GF-D8 (cell line): ENCODE results near the gene SCG3.
"Not testable (repeated sequence)": the region's sequence is repeated elsewhere in the genome, so short reads cannot be mapped to it uniquely, and the experiment has no call there.

Experiments used
- DNase-seq: peaks from one replicate; lab custom pipeline; 2025; lab: John Stamatoyannopoulos, UW

SCG3 gene

DNA sequence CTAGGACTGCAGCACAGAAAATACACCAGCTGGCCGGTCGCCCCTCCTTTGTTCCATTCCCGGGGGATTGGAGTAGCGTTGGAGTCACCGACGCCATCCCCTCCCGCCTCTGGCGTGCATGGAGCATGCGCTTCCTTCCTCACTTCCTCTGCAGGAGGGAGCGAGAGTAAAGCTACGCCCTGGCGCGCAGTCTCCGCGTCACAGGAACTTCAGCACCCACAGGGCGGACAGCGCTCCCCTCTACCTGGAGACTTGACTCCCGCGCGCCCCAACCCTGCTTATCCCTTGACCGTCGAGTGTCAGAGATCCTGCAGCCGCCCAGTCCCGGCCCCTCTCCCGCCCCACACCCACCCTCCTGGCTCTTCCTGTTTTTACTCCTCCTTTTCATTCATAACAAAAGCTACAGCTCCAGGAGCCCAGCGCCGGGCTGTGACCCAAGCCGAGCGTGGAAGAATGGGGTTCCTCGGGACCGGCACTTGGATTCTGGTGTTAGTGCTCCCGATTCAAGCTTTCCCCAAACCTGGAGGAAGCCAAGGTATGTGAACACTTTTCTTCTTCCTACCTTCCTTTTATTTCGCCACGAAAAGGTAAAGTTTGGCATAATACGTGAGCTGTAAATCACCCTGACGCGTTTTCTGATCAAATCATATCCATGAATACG lies at the start of gene SCG3:
Gene SCG3, plus strand, starts transcription at position 201 of the 661 bp plus-strand sequence. Its CDS starts 253 bp downstream, at position 454.
- DNase-seq, result no peak

- peak; percentile 47 for DNase-seq
Observed at GRCh38 chr15:51634591-51635198, 46.6 kb upstream of the SCG3 start.

DNA sequence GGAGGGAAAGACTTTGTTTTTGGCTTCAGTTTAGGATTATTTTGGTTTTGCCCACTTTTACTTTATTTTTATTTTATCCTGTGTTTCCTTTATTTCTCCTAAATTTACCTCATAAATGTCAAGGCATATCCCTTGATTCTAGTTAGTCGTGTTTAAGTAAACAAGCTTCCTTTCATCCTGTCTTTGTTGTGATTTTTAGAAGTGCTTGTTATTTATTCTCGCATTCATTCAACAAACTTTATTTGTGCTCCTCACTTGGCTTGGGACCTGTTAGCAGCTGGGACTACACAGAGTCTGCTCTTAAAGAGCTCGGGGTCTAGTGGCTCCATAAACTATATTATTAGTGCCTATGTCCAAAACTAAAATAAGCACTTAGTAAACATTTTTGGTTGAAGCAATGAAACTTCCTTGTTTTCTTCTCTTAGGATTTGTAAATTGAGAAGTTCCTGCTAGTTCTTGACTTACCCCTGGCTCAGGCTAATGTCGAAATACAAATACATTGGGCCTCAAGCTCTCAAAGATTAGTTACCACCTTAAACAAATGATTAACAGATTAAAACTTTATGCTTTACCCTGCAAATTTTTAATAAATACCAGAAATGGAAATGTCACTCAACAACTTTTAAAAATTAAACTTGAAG lies 39.7 kb upstream of the SCG3 start:
- no peak for DNase-seq

DNA sequence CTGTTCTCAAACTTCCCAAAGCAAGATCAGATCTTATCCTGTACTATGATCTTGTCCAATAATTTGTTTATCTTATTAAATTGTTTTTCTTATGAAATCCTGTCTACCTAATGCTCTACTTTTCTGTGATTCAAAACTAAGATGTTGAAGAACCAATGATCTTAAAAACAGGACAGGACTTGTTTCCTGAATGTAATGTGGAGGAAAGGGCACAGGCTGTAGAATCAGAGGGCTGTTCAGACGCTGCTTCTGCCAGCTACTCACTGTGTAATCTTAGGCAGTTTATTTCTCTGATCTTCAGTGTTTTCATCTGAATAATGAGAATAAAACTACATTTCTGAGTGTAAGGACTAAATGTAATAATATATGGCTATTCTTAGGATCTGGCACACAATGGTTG lies 38.6 kb upstream of the SCG3 start:
- no peak for DNase-seq

GRCh38 chr15:51647128-51647562 lies 34.2 kb upstream of the SCG3 start:
- peak; percentile 67 for DNase-seq

DNA sequence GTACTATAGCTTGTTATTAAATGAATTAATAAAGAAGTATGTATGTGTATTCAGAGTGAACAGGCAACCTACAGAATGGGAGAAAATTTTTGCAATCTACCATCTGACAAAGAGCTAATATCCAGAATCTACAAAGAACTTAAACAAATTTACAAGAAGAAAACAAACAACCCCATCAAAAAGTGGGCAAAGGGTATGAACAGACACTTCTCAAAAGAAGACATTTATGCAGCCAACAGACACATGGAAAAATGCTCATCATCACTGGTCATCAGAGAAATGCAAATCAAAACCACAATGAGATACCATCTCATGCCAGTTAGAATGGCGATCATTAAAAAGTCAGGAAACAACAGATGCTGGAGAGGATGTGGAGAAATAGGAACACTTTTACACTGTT lies 33.2 kb upstream of the SCG3 start:
- not testable (repeated sequence) for DNase-seq

- not testable (repeated sequence) for DNase-seq
Observed at GRCh38 chr15:51648643-51649042, 32.7 kb upstream of the SCG3 start.

GRCh38 chr15:51649659-51650521 lies 31.4 kb upstream of the SCG3 start:
- DNase-seq, result peak; percentile 37

DNA sequence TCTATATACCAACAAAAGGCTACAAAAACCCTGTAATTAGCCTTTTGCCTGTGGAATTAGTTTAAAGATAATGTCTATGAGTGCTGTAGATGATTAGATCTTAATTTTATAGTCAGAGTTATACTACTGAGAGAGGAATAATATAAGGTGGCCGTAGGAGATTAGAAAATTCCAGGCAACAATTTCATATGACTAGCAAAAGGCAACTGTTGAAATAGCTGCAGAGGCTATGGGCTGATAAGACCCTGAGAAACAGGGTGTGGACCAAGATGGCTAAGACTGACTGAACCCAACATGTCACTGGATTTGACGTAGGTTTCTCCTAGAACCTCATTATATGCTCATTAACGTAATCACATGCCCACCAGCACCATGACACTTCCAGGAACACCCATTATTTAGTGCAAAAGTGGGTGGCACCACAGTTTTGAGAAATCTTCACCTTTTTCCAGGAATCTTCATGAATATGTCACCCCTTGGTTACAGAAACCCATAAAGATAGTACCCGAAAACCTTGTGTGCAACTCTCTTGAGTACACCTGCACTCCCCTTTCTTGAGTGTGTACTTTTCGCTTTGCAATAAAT lies 29.1 kb upstream of the SCG3 start:
- no peak for DNase-seq

DNA sequence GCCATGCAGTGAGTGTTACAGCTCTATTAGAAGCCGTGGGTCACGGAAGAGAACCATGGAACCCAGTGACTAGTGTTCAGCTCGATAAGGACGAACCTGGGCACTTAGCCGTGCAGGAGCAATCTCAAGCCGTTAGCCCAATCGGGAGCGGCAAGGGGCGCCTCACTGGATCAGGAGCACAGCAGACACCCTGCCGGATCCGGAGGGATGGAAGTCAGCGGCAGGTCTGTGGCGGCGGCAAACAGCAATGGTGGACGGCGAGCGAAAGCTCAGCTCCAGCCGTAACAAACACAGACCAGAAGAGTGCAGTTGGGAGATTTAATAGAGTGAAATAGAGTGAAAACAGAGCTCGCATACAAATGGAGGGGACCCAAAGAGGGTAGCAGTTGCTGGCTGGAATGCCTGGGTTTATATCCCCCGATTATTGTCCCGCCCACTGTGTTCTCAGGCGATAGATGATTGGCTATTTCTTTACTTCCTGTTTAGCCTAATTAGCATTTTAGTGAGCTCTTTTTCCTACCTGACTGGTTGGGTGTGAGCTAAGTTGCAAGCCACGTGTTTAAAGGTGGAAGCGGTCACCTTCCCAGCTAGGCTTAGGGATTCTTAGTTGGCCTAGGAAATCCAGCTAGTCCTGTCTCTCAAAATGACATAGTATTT lies 25.8 kb upstream of the SCG3 start:
- not testable (repeated sequence) for DNase-seq

GRCh38 chr15:51658664-51659063 lies 22.6 kb upstream of the SCG3 start:
- no peak for DNase-seq

DNA sequence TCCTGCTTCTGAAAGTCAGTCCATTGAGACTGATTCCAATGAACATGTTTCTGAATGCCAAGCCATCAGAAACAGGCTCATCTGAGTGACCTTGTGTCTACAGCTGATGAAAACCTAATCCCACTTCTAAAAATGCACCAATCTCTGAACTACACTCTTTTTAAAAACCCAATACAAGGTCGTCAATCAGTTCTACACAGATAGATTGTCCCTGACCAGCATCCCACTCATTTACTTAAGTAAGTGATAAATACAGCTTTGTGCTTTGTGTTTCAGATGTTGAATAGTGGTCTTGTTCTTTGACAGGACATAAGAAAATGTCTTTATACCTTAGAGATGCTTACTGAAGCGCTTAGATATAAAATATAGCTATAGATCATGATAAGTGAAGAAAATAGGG lies 20.2 kb upstream of the SCG3 start:
- no peak for DNase-seq

- no peak for DNase-seq
Observed at GRCh38 chr15:51667478-51667877, 13.8 kb upstream of the SCG3 start.

DNA sequence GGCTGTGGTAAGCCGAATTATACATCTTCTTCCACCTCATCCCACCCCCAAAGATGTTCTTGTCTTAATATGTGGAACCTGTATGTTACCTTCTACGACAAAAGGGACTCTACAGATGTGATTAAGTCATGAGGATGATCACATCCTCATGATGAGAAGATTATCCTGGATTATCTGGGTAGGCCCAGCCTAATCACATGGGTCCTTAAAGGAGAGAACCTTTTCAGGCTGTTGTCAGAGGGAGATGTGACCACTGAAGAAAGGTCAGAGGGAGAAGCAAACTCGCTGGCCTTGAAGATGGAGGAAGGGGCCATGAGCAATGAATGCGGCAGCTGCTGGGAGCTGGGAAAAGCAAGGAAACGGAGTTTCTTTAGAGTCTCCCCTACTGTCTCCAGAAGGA lies 12.9 kb upstream of the SCG3 start:
- no peak for DNase-seq

DNA sequence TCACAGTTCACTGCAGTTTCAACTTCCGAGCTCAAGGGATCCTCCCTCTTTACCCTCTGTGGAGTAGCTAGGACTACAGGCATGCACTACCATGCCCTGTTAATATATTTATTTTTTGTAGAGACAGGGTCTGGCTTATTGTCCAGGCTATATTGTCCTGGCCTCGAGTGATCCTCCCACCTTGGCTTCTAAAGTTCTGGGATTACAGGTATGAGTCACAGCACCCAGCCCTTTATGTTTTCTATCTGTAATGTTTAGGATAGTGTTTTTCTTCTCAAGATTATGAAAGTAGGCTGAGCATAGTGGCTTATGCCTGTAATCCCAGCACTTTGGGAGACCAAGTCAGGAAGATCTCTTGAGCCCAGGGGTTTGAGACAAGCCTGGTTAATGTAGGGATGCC lies 11.9 kb upstream of the SCG3 start:
- DNase-seq, result no peak

GRCh38 chr15:51672155-51672687 lies 9.1 kb upstream of the SCG3 start:
- DNase-seq, result no peak

DNA sequence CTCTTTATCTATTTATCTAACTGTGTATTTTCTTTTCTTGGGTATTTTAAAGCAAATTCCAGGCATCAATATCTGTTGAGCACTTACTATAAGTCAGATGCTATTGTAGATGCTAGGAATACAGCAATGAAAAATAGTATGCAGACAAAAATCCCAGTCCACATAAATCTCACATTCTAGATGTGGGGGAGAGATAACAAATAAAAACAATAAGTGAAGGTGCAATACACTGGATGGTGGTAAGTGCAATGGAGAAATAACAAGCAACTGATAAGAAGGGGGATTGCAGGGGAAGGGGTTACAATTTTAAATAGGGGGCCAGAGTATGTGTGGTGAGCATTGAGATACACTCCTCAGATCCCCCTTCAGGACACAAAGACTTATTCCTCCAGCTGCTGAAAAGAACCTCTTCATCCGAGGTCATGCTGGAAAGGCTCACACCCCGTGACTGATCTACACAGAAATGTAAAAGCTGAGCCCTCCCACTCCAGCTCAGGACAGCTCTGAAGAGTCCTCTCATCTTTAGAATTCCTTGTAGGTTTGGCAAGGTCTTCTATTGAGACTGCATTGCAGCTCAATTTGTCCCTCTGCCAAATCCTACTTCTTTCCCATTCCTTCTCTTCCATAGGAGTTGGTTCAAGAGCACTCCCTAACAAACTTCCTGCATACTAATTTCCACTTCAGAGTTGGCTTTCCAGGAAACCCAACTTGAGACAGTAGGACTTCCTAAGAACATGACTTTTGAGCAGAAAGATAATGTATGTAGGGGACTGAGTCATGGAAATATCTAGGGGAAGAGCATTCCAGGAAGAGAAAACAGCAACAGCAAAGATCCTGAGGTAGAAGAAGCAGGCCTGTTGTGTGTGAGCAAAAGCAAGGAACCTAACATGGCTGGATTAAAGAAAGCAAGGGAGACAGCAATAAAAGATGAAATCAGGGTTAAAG lies 8.1 kb upstream of the SCG3 start:
- DNase-seq, result no peak

DNA sequence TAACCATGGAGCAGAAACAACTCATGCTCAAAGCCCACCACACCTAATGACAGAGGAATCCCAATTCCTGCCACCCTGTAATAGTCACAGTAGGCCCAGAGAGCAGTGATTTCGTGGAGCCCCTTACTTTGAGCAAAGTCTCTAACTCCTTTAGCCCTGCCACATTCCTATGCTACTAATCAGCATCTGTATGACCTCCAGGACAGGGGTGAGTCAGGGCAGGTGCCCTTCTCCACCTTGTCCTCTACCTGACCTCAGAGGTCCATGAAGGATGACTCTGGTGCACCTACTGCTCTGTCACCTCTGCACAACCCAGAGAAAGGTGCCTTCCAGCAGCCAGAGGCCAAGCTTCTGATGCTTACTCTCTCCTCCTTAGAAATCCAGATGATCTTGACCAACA lies 6.1 kb upstream of the SCG3 start:
- no peak for DNase-seq

GRCh38 chr15:51677021-51677420 lies 4.3 kb upstream of the SCG3 start:
- no peak for DNase-seq

GRCh38 chr15:51677452-51677851 lies 3.9 kb upstream of the SCG3 start:
- DNase-seq, result no peak
